ENCODE data around the gene VAV1. TPM values are rescaled to one million over a fixed set of nuclear protein-coding genes. Genes with fewer than 3 reads are reported as not detected.

The VAV1 gene
- total and polyA plus RNA-seq, 4 donors, result 4.2 to 9.5 (median 5.2) TPM

DNA sequence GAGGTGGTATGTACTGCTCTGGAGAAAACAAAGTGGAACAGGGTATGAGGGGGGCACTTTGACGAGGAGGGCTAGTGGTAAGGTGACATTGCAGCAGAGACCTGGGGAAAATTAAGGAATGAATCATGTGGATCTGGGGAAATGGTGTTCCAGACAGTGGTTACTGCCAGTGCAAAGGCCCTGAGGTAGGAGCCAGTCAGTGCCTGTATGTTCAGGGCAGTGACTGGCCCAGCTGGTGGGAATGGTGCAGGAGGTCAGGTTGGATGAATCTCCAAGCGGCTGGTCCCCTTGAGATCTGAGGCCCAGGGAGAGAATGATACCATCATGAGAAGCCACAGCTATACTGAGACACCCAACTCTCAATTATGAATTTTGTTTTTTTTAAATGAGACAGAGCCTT is 4.9 kb downstream of the VAV1 start:
- Histone ChIP-seq H3K27ac (ENCODE audit: low read depth, low read length) (no peak overlapping the region), H3K36me3 (ENCODE audit: control insufficient read depth, insufficient read depth, low read length) (no peaks in the 10 kb centered on the region), H3K27me3 (ENCODE audit: control insufficient read depth, insufficient read depth, low read length) (no peaks in the 10 kb centered on the region), H3K4me3 (ENCODE audit: low read depth, low read length) (no peak overlapping the region), H3K4me1 (ENCODE audit: control insufficient read depth, insufficient read depth, low read length) (no peaks in the 10 kb centered on the region), H3K9me3 (ENCODE audit: control insufficient read depth, insufficient read depth, low read length) (no peaks in the 10 kb centered on the region)
- DNase-seq (ENCODE audit: low read depth in 4 of 6, low spot score in 6 of 6), result no peak
- WGBS (ENCODE audit: insufficient coverage), result 60% methylated on average over 1 of the region's 2 CpGs

DNA sequence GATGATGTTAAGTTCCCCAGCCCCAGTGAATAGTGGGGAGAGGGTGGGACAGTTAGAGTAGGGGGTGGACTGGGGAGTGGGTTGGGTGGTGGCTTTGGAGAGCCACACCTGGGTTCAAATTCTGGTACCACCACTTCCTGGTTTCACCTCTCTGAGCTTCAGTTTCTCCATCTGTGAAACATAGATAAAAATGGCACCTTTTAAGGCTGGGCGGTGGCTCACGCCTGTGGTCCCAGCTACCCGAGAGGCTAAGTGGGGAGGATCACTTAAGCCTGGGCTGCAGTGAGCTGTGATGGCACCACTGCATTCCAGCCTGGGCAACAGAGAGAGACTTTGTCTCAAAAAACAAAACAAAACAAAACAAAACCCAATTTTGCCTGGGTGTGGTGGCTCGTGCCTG is 5.9 kb downstream of the VAV1 start:
- 88% methylated on average over 3 of the region's 4 CpGs for WGBS (ENCODE audit: insufficient coverage)
- H3K4me3 ChIP-seq (ENCODE audit: low read depth, low read length), result no peak overlapping the region
- DNase-seq (ENCODE audit: low read depth in 4 of 6, low spot score in 6 of 6), result no peak

DNA sequence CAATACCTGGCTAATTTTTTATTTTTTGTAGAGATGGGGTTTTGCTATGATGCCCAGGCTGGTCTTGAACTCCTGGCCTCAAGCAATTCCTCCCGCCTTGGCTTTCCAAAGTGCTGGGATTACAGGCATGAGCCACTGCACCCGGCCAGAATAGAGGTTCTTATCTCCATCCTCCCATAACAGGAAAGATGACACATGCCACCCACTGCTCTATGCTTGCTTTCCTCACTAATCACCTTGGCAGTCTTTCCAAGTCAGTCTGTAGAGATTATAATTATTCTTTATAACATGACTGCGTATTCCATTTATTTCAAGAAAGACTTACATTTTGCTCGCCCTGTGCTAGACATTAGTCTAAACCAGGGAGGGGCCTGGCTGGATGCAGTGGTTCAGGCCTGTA is 6.7 kb downstream of the VAV1 start:
- 64% methylated on average over 2 of the region's 4 CpGs for WGBS (ENCODE audit: insufficient coverage)
- Histone ChIP-seq H3K4me1 (ENCODE audit: control insufficient read depth, insufficient read depth, low read length) (no peaks in the 10 kb centered on the region), H3K27me3 (ENCODE audit: control insufficient read depth, insufficient read depth, low read length) (no peaks in the 10 kb centered on the region), H3K4me3 (ENCODE audit: low read depth, low read length) (no peak overlapping the region), H3K36me3 (ENCODE audit: control insufficient read depth, insufficient read depth, low read length) (no peaks in the 10 kb centered on the region), H3K27ac (ENCODE audit: low read depth, low read length) (no peak overlapping the region), H3K9me3 (ENCODE audit: control insufficient read depth, insufficient read depth, low read length) (no peaks in the 10 kb centered on the region)
- no peak for DNase-seq (ENCODE audit: low read depth in 4 of 6, low spot score in 6 of 6)

More for the DNA sequence above, 5.9 kb downstream of the VAV1 start:
- H3K9me3 ChIP-seq (ENCODE audit: control insufficient read depth, insufficient read depth, low read length), result no peaks in the 10 kb centered on the region
- H3K36me3 ChIP-seq (ENCODE audit: control insufficient read depth, insufficient read depth, low read length), result no peaks in the 10 kb centered on the region
- no peak overlapping the region for H3K27ac ChIP-seq (ENCODE audit: low read depth, low read length)
- no peaks in the 10 kb centered on the region for H3K4me1 ChIP-seq (ENCODE audit: control insufficient read depth, insufficient read depth, low read length)
- no peaks in the 10 kb centered on the region for H3K27me3 ChIP-seq (ENCODE audit: control insufficient read depth, insufficient read depth, low read length)

DNA sequence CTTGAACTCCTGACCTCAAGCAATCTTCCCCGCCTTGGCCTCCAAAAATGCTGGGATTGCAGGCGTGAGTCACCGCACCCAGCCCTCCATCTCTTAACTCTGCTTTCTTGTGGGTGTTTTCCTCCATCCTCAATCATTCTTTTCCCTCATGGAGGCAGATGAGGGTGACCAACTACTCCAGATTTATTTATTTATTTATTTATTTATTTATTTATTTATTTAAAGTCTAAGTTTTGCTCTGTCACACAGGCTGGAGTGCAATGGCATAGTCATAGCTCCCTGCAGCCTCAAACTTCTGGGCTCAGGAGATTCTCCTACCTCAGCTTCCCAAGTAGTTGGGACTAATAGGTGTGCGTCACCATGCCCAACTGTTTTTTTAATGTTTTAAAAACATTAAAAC is 14.9 kb downstream of the VAV1 start:
- no peaks in the 10 kb centered on the region for H3K36me3 ChIP-seq (ENCODE audit: control insufficient read depth, insufficient read depth, low read length)
- no peak overlapping the region for H3K4me3 ChIP-seq (ENCODE audit: low read depth, low read length)
- no peak for DNase-seq (ENCODE audit: low read depth in 4 of 6, low spot score in 6 of 6)
- H3K4me1 ChIP-seq (ENCODE audit: control insufficient read depth, insufficient read depth, low read length), result no peaks in the 10 kb centered on the region
- no peak overlapping the region for H3K27ac ChIP-seq (ENCODE audit: low read depth, low read length)
- WGBS (ENCODE audit: insufficient coverage), result 93% methylated on average over 3 of the region's 4 CpGs
- H3K9me3 ChIP-seq (ENCODE audit: control insufficient read depth, insufficient read depth, low read length), result peaks cover 2% of the 10 kb centered on the region
- no peaks in the 10 kb centered on the region for H3K27me3 ChIP-seq (ENCODE audit: control insufficient read depth, insufficient read depth, low read length)

DNA sequence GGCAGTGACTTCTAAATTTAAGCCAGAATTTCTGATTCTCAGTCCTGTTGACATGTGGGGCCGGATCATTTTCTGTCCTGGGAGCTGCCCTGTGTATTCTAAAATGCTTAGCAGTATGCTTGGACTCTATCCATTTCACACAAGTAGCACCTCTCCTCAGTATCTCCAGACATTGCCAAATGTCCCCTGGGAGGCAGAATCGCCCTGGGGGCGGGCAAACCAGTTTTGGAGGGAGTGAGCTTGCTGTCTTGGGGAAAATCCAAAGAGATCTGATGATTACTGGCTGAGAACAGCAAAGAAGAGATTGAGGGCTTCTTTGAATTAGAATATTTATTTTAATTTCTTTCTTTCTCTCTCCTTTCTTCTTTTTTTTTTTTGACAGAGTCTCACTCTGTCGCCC is 16.4 kb downstream of the VAV1 start:
- H3K4me1 ChIP-seq (ENCODE audit: control insufficient read depth, insufficient read depth, low read length), result no peaks in the 10 kb centered on the region
- no peaks in the 10 kb centered on the region for H3K36me3 ChIP-seq (ENCODE audit: control insufficient read depth, insufficient read depth, low read length)
- 56% methylated on average over 1 of the region's 4 CpGs for WGBS (ENCODE audit: insufficient coverage)
- H3K27ac ChIP-seq (ENCODE audit: low read depth, low read length), result no peak overlapping the region
- H3K27me3 ChIP-seq (ENCODE audit: control insufficient read depth, insufficient read depth, low read length), result no peaks in the 10 kb centered on the region
- peaks cover 2% of the 10 kb centered on the region for H3K9me3 ChIP-seq (ENCODE audit: control insufficient read depth, insufficient read depth, low read length)
- no peak overlapping the region for H3K4me3 ChIP-seq (ENCODE audit: low read depth, low read length)
- no peak for DNase-seq (ENCODE audit: low read depth in 4 of 6, low spot score in 6 of 6)

DNA sequence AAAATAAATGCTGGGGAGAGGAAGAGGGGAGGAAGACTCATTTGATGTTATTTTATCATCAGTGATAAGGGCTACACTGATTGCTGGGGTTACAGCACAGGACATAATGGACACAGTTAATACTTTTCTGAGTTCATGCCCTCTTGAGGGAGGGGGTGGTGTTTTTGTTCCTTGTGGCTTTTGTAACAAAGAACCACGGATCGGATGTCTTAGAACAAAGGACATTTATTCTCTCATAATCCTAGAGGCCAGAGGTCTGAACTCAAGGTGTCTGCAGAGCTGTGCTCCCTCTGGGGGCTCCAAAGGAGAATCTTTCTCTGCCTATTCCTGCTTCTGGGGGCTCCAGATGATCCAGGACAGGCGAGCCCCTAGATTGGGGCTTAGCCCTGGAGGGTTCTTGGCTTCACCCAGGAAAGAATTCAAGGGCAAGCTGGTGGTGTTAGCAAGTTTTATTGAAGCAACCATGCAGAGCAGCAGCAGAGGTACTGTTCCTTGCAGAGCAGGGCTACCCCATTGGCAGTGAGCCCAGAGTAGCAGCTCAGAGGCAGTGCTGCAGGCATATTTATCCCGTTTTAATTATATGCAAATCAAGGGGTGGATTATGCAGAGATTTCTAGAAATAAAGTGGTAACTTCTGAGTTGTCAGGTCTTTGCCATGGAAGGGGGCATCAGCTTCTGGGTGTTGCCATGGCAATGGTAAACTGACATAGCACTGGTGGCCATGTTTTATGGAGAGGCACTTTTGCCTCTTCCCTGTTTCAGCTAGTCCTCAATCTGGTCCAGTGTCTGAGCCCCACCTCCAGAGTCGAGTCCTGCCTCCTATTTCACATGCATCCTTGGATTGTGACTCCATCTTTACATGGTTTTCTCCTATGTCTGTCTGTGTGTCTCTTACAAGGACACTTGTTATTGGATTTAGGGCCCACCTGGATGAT is 18.0 kb downstream of the VAV1 start:
- no peak for DNase-seq (ENCODE audit: low read depth in 4 of 6, low spot score in 6 of 6)
- H3K27me3 ChIP-seq (ENCODE audit: control insufficient read depth, insufficient read depth, low read length), result no peaks in the 10 kb centered on the region
- H3K36me3 ChIP-seq (ENCODE audit: control insufficient read depth, insufficient read depth, low read length), result no peaks in the 10 kb centered on the region
- WGBS (ENCODE audit: insufficient coverage), result 49% methylated on average over 3 of the region's 5 CpGs
- no peak overlapping the region for H3K27ac ChIP-seq (ENCODE audit: low read depth, low read length)
- no peak overlapping the region for H3K4me3 ChIP-seq (ENCODE audit: low read depth, low read length)
- peaks cover 2% of the 10 kb centered on the region for H3K9me3 ChIP-seq (ENCODE audit: control insufficient read depth, insufficient read depth, low read length)
- H3K4me1 ChIP-seq (ENCODE audit: control insufficient read depth, insufficient read depth, low read length), result no peaks in the 10 kb centered on the region

DNA sequence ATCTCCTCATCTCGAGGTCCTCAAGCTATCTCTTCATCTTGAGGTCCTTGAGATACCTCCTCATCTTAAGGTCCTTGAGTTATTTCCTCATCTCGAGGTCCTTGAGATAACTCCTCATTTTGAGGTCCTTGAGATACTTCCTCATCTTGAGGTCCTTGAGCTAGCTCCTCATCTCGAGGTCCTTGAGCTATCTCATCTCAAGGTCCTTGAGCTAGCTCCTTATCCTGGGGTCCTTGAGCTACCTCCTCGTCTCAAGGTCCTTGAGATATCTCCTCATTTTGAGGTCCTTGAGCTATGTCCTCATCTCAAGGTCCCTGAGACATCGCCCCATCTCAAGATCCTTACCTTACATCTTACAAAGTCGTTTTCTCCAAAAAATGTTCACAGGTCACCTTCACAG is 18.7 kb downstream of the VAV1 start:
- H3K27me3 ChIP-seq (ENCODE audit: control insufficient read depth, insufficient read depth, low read length), result no peaks in the 10 kb centered on the region
- DNase-seq (ENCODE audit: low read depth in 4 of 6, low spot score in 6 of 6), result no peak
- H3K4me1 ChIP-seq (ENCODE audit: control insufficient read depth, insufficient read depth, low read length), result no peaks in the 10 kb centered on the region

DNA sequence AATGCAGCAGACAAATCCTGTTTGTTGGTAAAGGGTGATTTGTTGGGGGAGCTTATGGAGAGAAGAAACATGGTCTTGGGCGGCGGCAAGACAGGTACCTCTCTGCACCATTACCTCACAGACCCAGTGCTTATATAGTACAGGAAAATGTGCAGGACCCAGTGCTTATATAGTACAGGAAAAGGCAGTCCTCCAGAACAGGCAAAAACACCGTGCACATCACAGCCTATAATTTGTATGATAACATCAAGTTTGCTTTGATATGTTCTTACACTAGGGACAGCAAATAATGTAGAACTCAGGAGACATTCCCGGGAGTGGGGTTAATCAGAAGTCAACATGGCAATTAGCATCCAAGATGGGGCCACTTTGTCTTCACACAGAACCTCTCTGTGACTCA is 20.9 kb downstream of the VAV1 start:
- Histone ChIP-seq H3K36me3 (ENCODE audit: control insufficient read depth, insufficient read depth, low read length) (no peaks in the 10 kb centered on the region), H3K4me3 (ENCODE audit: low read depth, low read length) (no peak overlapping the region), H3K27ac (ENCODE audit: low read depth, low read length) (no peak overlapping the region), H3K9me3 (ENCODE audit: control insufficient read depth, insufficient read depth, low read length) (peaks cover 2% of the 10 kb centered on the region), H3K4me1 (ENCODE audit: control insufficient read depth, insufficient read depth, low read length) (no peaks in the 10 kb centered on the region), H3K27me3 (ENCODE audit: control insufficient read depth, insufficient read depth, low read length) (no peaks in the 10 kb centered on the region)
- no peak for DNase-seq (ENCODE audit: low read depth in 4 of 6, low spot score in 6 of 6)
- whole genome bisulfite sequencing (ENCODE audit: insufficient coverage), result no CpG with 5 or more reads among the region's 4 CpGs

More for the DNA sequence above, 18.7 kb downstream of the VAV1 start:
- Histone ChIP-seq H3K27ac (ENCODE audit: low read depth, low read length) (no peak overlapping the region), H3K36me3 (ENCODE audit: control insufficient read depth, insufficient read depth, low read length) (no peaks in the 10 kb centered on the region), H3K4me3 (ENCODE audit: low read depth, low read length) (no peak overlapping the region), H3K9me3 (ENCODE audit: control insufficient read depth, insufficient read depth, low read length) (peaks cover 2% of the 10 kb centered on the region)
- 49% methylated on average over 5 of the region's 6 CpGs for WGBS (ENCODE audit: insufficient coverage)

DNA sequence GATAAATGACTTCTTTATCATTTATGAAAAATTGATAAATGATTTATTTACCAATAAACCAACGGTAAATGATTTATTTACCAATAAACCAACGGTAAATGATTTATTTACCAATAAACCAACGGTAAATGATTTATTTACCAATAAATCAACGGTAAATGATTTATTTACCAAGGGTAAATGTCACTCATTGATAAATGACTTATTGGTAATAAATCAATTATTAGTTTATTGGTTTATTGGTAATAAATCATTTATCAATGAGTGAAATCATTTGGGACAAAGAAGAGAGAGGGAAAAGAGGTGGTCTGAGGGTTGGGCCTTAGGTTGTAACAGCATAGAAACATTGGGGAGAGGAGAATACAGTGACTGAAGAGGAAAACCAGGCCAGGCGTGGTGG is 21.5 kb downstream of the VAV1 start:
- Histone ChIP-seq H3K4me3 (ENCODE audit: low read depth, low read length) (no peak overlapping the region), H3K27me3 (ENCODE audit: control insufficient read depth, insufficient read depth, low read length) (no peaks in the 10 kb centered on the region), H3K27ac (ENCODE audit: low read depth, low read length) (no peak overlapping the region), H3K9me3 (ENCODE audit: control insufficient read depth, insufficient read depth, low read length) (peaks cover 2% of the 10 kb centered on the region), H3K36me3 (ENCODE audit: control insufficient read depth, insufficient read depth, low read length) (no peaks in the 10 kb centered on the region), H3K4me1 (ENCODE audit: control insufficient read depth, insufficient read depth, low read length) (no peaks in the 10 kb centered on the region)
- WGBS (ENCODE audit: insufficient coverage), result no CpG with 5 or more reads among the region's 5 CpGs
- no peak for DNase-seq (ENCODE audit: low read depth in 4 of 6, low spot score in 6 of 6)
